H4 (cell line): ENCODE data around the gene GNAQ. TPM values are rescaled to one million over a fixed set of nuclear protein-coding genes. Genes with fewer than 3 reads are reported as not detected.
A peak's percentile ranks its signal among the peaks of the same experiment; 100 is the strongest.

ENCODE experiments used
- DNase-seq: peaks from one replicate; pipeline ENCODE4 v3.0.0-alpha.2; 2015; ENCODE audit warnings: low spot score
- total RNA-seq: library from RNA; depleted of rRNA; stranded (reverse); fragments of >200 nt; shearing (Covaris generic); gene quantifications from 2 replicates; pipeline ENCODE4 v1.2.3, GENCODE V29; 2014

GNAQ gene
- total RNA-seq, 1 experiment from 2014 or later: 20.6 TPM

DNA sequence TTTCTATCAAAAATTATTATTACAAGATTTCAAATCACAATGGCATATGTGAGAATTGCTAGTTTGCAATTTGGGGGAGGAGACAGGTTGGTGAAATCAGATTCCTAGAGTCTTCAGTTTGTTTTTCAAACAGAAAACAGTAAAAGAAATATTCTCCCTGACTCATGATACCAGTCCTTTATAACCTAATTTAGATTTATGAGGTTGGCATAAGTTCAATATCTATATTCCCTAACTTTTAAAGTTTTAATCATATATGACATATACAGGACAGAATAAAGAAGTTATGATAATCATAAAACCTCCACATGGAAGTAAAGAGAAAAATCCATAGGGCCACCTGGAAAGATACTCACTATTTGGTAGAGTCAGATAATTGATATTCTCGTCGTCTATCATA is 216.4 kb downstream of the GNAQ start:
- DNase-seq: no peak

DNA sequence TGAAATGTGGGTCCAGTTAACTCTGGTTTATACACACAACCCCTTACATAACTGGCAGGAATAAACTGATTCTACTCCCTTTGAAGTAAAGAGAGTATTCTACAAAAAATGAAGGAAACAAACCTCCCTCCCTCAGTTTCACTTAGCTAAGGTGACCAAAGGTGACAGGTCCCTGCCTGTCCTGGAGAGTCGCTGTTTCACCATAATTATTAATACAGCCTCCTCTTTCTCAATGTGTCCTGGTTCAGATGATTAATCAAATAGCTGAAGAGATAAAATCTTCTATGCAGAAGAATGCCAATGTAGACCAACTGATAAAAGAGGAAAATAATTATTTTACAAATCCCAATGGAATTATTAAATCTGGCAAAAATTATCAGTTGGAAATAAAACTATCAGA is 219.8 kb downstream of the GNAQ start:
- no peak for DNase-seq

DNA sequence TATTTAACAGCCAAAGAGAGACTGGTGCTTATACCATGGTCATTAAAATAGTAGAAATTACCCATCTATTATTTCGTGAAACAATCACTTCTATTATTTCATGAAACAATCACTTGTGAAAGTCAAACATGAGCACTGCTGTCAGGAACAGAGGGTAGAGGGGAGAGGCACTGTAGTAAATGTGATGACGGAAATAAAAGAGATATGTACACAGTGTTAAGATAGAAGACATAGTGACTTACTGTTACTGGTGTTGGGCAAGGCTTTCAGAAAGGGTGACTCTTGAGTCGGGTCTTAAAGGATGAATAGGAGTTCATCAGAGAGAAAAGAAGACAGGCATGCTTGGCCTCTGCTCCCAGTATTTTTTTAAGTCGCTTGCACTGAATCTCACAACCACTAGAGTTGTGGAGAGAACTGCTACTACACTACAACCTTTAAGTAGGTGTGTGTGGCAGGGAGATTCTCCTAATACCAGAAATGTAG is 220.9 kb downstream of the GNAQ start:
- no peak for DNase-seq

DNA sequence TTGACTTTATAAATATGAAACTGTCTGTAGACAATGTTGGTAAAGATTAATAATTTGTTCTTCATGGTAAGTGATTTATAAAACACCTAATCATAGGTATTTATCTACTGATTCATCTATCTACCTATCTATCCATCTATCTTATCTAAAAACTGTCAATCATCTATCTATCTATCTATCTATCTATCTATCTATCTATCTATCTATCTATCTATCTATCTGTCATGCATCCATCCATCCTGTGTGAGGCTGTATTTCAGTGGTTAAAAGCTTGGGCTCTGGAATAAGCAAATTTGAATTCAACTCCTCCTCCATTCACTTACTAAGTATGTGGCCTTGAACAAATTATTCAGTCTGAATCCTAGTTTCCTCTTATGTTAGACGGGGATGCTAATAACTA is 221.6 kb downstream of the GNAQ start:
- DNase-seq: no peak

DNA sequence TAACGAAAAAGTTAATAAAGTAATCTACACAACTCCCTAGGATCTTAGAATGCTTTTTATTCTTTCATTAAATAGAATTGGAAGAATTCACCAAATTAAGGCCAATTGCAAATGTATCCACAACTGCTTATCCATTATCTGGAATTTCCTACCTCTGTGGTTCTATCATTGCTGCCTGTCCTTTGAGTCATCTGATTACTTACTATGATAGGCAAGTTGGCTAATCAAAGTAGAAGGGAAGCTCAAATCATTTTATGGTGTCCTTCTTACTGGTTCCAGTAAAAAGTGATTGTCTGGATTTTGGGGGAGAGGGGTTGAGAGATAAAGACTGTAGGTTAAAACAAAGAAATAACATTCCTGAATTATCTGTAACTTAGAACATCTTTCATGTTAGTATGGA is 222.1 kb downstream of the GNAQ start:
- no peak for DNase-seq

DNA sequence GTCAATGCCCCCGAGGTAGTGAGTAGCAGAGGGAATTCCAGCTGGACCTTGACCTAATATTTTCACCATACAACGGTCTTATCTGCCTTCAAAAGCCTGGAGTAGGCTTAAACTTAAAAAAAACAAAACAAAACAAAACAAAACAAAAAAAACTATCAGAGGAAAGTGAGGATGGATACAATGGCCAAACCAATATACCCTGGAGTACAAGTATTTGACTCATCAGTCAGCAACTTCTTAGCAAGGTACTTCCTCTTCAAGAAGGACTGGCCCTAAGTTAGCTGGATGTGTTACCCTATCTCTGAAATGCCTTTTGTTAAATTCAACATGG is 222.9 kb downstream of the GNAQ start:
- no peak for DNase-seq

DNA sequence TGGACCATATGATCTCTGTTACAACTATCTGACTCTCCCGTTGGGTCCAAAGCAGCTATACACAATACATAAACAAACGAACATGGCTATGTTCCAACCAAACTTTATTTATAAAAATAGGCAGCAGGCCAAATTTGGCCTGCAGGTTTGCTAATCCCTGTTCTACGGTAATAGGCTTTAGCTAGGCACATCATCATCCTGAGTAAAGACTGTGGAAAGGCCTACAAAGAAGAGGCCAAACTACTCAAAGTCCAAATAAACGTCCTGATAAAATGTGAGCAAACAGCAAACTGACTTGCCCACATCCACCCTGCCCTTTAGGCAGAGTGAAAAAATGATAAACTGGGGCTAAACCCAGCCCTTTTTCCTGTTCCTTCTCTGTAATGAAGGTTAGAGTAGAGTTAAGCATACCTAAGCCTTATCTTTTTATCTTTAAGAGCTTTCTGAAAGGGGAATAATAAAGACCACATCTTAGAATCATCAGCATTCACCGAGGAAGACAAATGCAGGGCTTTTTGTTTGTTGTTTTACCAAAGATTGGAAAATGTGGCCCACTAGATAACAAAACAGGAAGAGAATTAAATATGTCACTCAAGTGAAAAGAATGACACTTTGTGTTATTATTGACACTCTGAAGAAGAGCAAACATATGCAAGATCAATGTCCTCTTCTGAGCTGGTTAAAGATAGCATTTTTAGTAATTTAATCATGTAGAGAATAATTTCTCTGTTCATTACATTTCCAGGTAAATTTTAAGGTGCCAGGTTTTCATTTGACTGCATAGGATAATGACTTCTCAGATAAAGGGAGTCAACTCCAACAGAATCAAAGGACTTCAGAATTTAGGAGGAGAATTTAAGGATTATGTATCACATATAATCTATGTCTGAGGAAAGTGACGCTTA is 223.5 kb downstream of the GNAQ start:
- no peak for DNase-seq

DNA sequence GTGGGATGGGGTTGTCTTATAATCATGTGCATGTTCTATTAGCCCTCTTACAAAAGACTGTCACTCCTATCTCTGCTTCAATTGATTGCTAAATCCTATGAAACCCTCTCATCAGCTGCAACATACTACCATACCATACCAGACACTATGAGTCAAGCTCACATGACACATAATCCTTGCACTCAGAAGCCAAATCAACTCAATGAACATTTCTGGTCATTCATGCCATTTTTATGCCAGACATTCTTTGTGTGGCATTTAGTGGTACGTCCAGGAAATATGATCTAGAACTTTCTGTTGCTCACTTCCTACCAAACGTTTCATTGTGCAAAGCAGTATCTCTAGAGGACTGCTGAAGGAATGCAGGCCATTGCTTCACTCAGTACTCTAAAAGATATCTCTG is 224.3 kb downstream of the GNAQ start:
- peak; percentile 41 for DNase-seq

DNA sequence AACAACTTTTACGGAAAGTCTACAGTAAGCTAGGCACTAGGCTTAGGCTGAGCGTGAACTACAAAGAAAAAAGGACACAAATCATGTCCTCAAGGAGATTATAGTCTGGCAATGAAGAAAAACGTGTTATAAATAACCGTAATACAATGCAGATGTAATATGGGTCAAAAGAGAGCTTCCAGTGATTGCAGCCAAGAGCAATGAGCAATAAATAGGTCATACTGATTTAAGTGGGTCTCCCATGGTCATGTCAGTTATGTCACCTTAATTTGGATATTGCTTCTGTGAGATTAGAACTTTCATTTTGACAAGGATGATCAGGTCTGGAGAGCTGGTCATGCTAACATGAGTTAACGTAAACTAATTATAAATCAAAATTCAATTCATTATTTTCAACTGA is 224.9 kb downstream of the GNAQ start:
- no peak for DNase-seq

DNA sequence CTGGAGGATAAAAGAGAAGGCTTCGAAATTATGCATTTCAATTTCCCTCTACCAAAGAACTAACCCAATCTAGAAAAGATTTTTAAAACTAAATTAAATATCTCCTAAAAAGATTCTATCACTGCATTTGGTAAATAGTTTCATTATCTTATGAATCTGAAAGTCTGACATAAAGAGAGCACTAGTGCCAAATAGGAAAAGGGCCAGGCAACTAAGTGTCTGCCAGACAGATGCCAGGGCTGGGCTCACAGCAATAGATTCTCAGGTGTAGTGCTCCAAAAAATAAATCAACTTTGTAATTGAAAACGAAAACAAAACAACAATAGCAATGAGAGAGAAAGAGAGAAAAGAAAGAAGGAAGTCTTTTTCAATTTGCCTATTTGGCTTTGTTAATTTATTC is 225.8 kb downstream of the GNAQ start:
- DNase-seq: no peak

DNA sequence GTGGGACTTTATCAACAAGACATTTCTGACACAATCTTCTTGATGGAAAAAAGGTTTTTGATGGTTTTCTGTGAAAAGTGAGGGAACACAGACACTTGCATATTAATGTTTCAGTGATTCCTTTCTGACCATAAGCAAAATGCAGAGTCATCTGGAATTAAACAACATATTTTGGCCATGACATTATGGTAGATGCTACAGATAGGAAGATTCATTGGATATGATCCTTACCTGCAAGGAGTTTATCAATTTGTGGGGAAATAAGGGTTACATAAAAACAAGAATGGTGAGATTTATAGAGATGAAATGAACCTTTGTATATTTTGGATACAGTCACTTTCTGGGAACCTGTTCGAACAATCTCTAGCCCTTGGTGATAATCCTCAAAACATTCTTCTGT is 228.2 kb downstream of the GNAQ start:
- DNase-seq: no peak

DNA sequence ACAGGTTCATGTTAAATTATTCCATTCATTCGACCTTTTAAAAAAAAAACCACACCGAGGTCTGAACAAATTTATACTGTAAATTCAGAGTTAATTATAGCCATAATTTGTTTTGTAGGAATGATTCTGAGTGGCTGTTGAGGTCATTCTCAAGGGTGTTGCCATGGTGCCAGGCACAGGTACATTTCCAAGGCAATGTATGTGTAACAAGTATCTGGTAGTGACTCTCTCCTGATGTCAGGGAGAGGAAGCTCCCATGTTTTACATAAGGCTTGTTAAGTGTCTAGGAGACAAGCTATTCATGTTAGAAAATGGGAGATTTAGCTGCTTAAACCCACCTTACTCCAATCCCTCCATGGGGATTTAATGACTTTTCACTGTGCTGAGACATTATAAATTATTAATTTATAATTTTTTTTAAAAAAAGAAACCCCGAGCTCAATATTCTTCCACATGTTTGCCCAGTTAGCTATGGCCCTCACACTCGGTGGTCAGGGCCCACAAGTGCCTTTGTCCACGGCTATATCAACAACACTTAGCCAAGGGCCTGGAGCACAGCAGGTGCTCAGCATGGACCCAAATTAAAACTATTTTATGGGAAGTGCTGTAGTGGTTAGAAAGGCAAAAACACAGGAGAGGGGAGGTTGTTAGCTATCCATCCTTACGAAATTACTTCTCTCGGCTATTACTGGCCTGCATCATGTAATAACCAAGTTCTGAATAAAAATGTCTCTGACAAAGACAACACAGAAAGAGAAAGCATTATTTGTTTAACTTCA is 228.9 kb downstream of the GNAQ start:
- DNase-seq: no peak

DNA sequence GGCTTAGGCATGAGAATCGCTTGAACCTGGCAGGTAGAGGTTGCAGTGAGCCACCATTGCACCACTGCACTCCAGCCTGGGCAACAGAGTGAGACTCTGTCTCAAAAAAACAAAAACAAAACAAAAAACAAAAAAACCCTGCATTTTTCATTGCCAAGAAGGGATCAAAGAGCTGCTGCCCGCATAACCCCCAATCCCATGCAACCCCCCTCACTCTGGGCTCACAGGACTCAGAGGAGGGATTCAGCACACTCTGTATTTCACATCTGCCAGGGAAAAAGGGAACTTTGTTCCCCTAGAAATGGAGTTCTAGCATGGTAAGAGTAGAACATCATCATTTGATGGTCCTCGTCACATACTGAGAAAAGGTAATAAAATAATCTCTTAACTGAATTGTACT is 229.5 kb downstream of the GNAQ start:
- no peak for DNase-seq

DNA sequence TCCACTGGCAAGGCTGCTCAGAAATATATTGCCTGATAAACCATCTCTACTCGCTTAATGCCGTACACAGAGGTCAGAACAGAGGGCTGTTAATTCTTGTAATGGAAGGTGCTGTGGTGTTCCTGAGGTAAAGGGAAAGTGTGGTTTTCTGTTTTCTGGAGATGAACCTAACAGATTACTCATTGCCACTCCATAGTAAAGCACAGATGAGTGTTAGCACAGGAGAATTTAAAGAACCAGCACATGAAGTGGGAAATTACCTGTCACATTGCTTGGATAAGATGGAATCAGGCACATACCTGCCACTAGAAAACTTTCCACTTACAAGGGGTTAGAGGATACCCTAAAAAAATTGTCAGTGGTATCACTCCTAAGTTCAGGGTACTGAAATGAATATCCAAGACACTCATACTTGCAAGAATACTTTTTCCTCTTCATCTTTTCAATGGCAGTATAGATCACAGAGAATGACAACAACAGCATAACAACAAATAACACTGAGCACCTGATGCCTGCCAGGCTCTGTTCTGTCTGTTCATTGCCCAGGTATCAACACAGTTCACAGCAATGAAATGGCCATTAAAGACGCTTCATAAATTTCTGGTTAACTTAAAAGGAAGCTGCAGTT is 230.6 kb downstream of the GNAQ start:
- DNase-seq: no peak

DNA sequence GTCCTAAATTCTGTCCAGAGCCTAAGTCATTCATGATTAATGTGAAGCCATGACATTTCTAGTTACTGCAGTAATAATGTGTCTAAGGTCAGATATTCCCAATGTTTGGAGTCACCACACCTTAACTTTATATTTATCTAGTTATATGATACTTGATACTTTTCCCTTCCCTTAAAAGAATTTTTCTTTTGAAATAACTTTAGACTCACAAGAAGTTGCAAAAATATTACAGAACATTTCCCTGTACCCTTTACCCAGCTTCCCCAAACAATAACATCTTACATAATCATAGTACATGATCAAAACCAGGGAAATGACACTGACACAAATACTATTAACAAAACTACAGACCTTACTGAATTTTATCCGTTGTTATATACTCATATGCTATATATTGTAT is 233.5 kb downstream of the GNAQ start:
- DNase-seq: no peak

DNA sequence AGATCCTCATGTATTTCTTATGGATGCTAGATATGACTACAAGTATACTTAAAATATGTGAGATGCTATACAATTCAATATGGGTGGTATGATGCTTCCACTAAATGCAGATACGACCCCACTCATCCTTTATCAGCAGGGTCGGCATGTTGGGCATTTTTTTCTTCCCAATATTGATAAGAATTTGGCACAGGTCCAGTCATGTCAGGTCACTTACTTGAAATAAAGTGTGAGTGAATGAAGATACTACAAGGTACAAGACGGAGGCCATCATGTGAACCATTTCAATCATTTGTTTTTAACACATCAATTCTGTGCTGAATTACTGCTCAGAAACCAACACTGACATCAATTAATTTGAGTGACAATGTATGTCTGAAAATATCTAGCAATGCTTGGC is 236.6 kb downstream of the GNAQ start:
- DNase-seq: no peak

DNA sequence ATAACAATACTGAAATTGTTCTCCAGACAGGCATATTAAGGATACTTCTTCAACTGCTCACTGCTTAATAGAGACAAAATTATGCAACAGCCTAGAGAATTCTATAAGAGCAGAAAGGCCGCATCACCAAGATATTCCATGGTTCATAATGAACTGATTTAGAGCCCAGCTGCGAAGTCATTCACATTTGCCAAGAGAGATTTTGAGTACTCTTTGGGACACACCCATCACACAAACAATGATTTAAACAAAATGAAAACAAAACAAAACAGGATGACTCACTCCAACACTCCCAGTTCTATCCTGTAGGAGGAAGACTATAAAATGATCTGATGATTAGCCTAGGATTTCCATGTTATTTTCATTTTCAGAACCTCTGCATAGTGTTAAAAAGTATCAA is 237.8 kb downstream of the GNAQ start:
- DNase-seq: peak; percentile 56

DNA sequence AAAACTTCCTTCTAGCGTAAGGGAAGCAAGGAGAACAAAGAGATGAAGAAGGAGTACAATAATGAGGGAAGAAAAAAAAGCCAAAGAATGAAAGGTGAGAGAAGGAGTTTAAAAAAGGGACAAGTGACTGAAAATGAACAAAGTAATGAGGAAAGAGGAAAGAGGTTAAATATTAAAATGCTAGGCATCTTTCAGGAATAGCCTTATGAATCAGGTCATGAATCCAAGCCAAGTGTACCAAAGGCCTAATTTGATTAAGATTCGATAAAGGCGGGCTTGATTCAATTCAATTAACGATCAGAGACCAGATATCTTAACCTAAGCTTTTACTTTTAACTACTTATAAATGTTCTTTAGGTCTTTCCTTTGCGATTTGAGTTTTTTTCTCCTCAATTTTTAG is 241.7 kb downstream of the GNAQ start:
- no peak for DNase-seq

DNA sequence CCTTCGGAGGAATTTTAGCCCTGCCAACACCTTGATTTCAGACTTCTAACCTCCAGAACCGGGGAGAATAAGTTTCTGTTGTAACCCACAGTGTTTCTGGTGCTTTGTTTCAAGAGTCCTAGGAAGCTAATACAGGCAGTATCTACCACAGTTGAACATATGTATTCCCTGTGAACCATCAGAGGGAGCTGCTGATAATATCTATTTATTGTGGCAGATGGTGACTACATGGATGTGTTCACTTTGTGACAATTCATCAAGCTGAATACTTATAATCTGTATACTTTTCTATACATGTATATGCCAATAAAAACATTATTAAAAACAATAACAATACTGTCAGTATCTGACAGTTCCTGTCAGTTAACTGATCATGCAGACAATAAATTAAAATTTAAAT is 246.3 kb downstream of the GNAQ start:
- DNase-seq: no peak

DNA sequence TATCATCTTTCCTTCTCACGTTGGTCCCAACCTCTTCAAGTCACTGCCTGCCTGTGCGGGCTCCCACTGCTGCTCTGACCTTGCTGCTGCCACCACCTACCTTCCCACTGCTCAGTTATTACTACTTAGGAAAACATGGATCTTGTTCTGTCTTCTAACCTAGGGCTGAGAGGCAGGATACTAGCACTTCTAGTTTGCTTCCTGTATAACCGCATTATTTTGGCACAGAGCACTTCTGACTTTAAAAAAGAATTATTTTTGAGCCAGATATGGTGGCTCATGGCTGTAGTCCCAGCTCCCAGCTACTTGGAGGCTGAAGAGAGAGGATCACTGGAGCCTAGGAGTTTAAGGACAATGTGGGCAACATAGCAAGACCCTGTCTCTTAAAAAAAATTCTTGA is 248.1 kb downstream of the GNAQ start:
- no peak for DNase-seq

DNA sequence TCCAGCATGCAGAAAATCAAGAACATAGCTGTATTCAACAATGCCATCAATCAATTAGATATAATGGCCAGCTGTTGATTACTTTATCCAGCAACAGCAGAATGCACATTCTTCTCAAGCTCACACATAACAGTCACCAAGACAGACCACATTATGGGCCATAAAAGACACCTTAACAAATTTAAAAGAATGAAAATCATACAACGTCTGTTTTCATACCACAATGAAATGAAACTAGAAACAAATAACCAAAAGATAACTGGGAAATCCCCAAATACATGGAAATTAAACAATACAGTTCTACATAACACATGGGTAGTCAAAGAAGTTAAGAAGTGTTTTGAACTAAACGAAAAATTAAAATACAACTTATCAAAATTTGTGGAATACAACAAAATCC is 252.6 kb downstream of the GNAQ start:
- no peak for DNase-seq

DNA sequence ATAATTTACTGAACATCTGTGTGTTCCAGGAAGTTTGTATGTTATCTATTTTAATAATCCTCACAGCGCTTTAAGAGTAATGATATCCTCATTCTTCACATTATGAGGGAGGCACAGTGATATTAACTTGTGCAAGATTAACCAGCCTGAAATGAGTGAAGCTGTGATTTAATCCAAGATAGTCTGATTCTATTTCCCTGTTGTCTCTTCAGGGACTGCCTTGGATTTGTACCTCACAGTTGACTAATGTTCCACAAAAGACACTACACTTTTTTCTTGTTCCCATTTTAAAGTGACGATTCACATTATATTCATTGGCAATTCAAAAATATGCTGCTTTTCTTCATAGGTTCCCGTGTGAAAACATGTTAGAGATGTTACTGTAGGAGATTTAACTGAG is 258.2 kb downstream of the GNAQ start:
- DNase-seq: no peak

DNA sequence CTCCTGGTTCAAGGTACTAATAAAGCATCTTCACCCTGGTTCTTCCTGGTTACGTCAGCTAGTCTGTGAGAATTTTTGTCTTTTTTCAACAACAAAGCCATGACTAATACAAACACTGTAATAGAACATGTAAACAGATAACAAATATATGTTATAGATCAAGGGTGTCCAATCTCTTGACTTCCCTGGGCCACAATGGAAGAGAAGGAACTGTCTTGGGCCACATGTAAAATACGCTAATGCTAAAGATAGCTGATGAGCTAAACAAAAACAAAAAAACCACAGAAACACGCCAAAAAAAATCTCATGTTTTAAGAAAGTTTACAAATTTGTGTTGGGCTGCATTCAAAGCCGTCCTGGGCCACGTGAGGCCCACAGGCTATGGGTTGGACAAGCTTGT is 259.0 kb downstream of the GNAQ start:
- no peak for DNase-seq
